ENCODE results near the gene ST7.

DNA sequence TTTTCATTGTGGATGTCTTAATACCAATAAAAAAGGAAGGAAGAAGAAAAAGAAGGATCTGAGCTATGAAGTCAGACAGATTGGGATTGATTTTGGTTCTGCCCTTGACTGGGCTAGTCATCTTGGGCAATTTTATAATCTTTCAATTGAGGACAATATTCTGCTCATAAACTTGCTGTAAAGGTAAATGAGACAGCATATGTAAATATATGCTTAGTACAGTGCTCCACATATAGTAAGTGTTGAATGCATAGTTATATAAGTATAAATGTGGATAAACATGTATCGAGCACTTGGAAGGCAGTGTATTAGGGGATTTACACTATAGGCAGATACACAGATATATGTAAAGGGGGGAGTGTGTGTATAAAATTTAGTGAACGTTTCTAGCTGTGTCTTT, 85.1 kb downstream of the ST7 start:
- TF ChIP-seq, protein P1, sequence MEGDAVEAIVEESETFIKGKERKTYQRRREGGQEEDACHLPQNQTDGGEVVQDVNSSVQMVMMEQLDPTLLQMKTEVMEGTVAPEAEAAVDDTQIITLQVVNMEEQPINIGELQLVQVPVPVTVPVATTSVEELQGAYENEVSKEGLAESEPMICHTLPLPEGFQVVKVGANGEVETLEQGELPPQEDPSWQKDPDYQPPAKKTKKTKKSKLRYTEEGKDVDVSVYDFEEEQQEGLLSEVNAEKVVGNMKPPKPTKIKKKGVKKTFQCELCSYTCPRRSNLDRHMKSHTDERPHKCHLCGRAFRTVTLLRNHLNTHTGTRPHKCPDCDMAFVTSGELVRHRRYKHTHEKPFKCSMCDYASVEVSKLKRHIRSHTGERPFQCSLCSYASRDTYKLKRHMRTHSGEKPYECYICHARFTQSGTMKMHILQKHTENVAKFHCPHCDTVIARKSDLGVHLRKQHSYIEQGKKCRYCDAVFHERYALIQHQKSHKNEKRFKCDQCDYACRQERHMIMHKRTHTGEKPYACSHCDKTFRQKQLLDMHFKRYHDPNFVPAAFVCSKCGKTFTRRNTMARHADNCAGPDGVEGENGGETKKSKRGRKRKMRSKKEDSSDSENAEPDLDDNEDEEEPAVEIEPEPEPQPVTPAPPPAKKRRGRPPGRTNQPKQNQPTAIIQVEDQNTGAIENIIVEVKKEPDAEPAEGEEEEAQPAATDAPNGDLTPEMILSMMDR (conservative IDR thresholded peaks at IDR 0.05; ENCODE audit: low read depth in 2 of 2) = no peak
- TF ChIP-seq EZH2 (IDR thresholded peaks at IDR 0.05; ENCODE audit: low read depth, unreplicated experiment) = no peak
- no peak for TF ChIP-seq EZH2phosphoT487 (IDR thresholded peaks at IDR 0.05; ENCODE audit: unreplicated experiment)
- no peak for TF ChIP-seq STAT1 (IDR thresholded peaks at IDR 0.05; ENCODE audit: unreplicated experiment)
- TF ChIP-seq, protein P2, sequence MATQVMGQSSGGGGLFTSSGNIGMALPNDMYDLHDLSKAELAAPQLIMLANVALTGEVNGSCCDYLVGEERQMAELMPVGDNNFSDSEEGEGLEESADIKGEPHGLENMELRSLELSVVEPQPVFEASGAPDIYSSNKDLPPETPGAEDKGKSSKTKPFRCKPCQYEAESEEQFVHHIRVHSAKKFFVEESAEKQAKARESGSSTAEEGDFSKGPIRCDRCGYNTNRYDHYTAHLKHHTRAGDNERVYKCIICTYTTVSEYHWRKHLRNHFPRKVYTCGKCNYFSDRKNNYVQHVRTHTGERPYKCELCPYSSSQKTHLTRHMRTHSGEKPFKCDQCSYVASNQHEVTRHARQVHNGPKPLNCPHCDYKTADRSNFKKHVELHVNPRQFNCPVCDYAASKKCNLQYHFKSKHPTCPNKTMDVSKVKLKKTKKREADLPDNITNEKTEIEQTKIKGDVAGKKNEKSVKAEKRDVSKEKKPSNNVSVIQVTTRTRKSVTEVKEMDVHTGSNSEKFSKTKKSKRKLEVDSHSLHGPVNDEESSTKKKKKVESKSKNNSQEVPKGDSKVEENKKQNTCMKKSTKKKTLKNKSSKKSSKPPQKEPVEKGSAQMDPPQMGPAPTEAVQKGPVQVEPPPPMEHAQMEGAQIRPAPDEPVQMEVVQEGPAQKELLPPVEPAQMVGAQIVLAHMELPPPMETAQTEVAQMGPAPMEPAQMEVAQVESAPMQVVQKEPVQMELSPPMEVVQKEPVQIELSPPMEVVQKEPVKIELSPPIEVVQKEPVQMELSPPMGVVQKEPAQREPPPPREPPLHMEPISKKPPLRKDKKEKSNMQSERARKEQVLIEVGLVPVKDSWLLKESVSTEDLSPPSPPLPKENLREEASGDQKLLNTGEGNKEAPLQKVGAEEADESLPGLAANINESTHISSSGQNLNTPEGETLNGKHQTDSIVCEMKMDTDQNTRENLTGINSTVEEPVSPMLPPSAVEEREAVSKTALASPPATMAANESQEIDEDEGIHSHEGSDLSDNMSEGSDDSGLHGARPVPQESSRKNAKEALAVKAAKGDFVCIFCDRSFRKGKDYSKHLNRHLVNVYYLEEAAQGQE (IDR thresholded peaks at IDR 0.05; ENCODE audit: unreplicated experiment) = no peak
- TF ChIP-seq POLR2AphosphoS5 (IDR thresholded peaks at IDR 0.05; ENCODE audit: low read depth) = no peak
- TF ChIP-seq, protein P3, sequence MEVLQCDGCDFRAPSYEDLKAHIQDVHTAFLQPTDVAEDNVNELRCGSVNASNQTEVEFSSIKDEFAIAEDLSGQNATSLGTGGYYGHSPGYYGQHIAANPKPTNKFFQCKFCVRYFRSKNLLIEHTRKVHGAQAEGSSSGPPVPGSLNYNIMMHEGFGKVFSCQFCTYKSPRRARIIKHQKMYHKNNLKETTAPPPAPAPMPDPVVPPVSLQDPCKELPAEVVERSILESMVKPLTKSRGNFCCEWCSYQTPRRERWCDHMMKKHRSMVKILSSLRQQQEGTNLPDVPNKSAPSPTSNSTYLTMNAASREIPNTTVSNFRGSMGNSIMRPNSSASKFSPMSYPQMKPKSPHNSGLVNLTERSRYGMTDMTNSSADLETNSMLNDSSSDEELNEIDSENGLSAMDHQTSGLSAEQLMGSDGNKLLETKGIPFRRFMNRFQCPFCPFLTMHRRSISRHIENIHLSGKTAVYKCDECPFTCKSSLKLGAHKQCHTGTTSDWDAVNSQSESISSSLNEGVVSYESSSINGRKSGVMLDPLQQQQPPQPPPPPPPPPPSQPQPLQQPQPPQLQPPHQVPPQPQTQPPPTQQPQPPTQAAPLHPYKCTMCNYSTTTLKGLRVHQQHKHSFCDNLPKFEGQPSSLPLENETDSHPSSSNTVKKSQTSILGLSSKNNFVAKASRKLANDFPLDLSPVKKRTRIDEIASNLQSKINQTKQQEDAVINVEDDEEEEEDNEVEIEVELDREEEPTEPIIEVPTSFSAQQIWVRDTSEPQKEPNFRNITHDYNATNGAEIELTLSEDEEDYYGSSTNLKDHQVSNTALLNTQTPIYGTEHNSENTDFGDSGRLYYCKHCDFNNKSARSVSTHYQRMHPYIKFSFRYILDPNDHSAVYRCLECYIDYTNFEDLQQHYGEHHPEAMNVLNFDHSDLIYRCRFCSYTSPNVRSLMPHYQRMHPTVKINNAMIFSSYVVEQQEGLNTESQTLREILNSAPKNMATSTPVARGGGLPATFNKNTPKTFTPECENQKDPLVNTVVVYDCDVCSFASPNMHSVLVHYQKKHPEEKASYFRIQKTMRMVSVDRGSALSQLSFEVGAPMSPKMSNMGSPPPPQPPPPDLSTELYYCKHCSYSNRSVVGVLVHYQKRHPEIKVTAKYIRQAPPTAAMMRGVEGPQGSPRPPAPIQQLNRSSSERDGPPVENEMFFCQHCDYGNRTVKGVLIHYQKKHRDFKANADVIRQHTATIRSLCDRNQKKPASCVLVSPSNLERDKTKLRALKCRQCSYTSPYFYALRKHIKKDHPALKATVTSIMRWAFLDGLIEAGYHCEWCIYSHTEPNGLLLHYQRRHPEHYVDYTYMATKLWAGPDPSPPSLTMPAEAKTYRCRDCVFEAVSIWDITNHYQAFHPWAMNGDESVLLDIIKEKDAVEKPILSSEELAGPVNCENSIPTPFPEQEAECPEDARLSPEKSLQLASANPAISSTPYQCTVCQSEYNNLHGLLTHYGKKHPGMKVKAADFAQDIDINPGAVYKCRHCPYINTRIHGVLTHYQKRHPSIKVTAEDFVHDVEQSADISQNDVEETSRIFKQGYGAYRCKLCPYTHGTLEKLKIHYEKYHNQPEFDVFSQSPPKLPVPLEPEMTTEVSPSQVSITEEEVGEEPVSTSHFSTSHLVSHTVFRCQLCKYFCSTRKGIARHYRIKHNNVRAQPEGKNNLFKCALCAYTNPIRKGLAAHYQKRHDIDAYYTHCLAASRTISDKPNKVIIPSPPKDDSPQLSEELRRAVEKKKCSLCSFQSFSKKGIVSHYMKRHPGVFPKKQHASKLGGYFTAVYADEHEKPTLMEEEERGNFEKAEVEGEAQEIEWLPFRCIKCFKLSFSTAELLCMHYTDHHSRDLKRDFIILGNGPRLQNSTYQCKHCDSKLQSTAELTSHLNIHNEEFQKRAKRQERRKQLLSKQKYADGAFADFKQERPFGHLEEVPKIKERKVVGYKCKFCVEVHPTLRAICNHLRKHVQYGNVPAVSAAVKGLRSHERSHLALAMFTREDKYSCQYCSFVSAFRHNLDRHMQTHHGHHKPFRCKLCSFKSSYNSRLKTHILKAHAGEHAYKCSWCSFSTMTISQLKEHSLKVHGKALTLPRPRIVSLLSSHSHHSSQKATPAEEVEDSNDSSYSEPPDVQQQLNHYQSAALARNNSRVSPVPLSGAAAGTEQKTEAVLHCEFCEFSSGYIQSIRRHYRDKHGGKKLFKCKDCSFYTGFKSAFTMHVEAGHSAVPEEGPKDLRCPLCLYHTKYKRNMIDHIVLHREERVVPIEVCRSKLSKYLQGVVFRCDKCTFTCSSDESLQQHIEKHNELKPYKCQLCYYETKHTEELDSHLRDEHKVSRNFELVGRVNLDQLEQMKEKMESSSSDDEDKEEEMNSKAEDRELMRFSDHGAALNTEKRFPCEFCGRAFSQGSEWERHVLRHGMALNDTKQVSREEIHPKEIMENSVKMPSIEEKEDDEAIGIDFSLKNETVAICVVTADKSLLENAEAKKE (CRISPR knock-in tag; IDR thresholded peaks at IDR 0.05) = no peak
- TF ChIP-seq, protein P4, sequence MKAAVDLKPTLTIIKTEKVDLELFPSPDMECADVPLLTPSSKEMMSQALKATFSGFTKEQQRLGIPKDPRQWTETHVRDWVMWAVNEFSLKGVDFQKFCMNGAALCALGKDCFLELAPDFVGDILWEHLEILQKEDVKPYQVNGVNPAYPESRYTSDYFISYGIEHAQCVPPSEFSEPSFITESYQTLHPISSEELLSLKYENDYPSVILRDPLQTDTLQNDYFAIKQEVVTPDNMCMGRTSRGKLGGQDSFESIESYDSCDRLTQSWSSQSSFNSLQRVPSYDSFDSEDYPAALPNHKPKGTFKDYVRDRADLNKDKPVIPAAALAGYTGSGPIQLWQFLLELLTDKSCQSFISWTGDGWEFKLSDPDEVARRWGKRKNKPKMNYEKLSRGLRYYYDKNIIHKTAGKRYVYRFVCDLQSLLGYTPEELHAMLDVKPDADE (IDR thresholded peaks at IDR 0.05) = no peak
- no peak for TF ChIP-seq CREB1 (CRISPR knock-in tag; IDR thresholded peaks at IDR 0.05; ENCODE audit: low read depth)
- no peak for TF ChIP-seq ZNF331 (CRISPR knock-in tag; IDR thresholded peaks at IDR 0.05; ENCODE audit: low read depth)
- no peak for TF ChIP-seq JUNB (IDR thresholded peaks at IDR 0.05; ENCODE audit: unreplicated experiment)
